GM19035 (cell line): Measurements from ENCODE around the gene GABRQ.
"Not testable (repeated sequence)": the region's sequence is repeated elsewhere in the genome, so short reads cannot be mapped to it uniquely, and the experiment has no call there.

Experiments
- ATAC-seq: cut with Tn5 transposase; IDR thresholded peaks from one replicate; pipeline ENCODE4 v1.9.1; 2021; ENCODE audit not compliant: unreplicated experiment

The GABRQ gene

DNA sequence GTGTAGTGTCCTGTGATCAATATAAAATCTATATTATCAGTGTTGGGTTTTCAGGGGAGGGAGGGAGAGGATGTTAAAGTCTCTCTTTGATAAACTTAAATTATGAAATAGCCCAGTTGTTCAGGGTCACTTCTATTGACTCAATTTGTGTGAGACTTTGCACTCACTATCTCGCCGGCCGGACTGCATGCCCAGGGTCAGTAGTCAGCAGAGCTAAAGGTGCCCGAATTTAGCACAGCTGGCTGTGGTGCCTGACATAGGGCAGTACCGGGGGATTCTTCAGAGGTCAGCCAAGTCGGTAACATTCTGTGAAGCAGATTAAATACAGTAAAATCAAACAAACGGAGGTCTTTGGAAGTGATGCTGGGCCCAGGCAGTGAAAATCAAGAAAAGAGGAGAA, 19.2 kb downstream of the GABRQ start:
- ATAC-seq: no peak

DNA sequence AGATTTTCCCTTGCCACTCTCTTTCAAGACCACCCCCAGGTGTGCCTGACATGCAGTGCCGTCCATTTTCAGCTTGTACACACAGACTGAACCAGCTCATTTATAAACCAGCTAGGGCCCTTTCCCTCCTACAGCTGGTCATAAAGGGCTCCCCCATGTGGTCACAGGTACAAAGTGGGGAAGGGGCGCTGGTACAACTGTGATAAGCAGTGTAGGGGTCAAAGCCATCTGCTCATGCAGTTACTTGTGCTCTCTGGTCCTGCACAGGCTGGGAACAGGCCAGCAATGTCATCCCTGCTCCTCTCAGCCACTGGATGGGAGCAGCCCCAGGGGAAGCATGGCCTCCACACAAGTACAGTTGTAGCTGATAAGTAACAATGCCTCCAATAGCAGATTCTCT, 20.6 kb downstream of the GABRQ start:
- no peak for ATAC-seq

DNA sequence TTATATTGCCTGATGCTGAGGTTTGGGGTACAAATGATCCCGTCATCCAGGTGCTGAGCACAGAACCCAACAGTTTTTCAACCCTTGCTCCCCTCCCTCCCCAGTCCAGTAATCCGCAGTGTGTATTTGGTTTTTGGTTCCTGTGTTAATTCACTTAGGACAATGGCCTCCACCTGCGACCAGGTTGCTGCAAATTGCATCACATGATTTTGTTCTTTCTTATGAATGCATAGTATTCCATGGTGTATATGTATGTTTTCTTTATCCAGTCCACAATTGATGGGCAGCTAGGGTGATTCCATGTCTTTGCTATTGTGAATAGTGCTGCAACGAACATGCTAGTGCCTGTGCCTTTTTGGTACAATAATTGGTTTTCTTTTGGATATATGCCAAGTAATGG, 25.4 kb downstream of the GABRQ start:
- ATAC-seq: no peak

DNA sequence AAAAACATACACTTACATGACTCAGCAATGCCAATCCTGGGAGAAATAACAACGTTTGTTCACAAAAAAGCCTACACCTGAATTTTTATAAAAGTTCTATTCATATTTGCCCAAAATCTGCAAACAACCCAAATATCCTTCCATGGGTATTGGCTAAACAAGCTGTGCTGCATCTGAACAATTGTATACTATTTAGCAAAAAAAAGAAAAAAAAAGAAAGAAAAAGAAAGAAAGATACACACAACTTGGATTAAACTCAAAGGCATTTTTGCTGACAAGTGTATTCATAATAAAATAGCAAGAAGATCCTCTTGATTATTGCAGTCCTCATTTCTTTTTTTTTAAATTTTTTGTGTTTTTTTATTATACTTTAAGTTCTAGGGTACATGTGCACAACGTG, 36.4 kb downstream of the GABRQ start:
- ATAC-seq: no peak

DNA sequence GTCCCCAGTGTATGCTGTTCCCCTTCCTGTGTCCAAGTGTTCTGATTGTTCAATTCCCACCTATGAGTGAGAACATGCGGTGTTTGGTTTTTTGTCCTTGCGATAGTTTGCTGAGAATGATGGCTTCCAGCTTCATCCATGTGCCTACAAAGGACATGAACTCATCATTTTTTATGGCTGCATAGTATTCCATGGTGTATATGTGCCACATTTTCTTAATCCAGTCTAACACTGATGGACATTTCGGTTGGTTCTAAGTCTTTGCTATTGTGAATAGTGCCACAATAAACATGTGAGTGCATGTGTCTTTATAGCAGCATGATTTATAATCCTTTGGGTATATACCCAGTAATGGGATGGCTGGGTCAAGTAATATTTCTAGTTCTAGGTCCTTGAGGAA, 37.0 kb downstream of the GABRQ start:
- not testable (repeated sequence) for ATAC-seq

DNA sequence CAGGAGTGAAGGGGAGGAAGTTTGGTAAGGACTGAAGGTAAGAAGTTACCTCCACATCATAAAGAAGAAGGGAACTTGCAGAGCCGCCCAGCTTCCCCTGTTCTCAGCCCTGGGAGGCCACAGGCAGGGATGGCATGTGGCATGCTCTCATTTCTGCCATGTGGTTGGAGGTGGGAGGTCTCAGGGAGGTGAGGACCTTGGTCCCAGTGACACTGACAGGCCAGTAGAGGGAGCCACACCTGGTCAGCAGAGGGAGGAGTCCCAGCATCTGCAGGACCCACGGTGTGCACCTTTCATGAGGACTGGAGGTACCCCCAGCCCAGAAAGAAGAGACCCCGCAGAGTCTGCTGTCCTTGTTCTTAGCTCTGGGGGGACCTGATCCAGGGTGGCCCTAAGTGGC, 43.3 kb downstream of the GABRQ start:
- peak; percentile 79 for ATAC-seq

DNA sequence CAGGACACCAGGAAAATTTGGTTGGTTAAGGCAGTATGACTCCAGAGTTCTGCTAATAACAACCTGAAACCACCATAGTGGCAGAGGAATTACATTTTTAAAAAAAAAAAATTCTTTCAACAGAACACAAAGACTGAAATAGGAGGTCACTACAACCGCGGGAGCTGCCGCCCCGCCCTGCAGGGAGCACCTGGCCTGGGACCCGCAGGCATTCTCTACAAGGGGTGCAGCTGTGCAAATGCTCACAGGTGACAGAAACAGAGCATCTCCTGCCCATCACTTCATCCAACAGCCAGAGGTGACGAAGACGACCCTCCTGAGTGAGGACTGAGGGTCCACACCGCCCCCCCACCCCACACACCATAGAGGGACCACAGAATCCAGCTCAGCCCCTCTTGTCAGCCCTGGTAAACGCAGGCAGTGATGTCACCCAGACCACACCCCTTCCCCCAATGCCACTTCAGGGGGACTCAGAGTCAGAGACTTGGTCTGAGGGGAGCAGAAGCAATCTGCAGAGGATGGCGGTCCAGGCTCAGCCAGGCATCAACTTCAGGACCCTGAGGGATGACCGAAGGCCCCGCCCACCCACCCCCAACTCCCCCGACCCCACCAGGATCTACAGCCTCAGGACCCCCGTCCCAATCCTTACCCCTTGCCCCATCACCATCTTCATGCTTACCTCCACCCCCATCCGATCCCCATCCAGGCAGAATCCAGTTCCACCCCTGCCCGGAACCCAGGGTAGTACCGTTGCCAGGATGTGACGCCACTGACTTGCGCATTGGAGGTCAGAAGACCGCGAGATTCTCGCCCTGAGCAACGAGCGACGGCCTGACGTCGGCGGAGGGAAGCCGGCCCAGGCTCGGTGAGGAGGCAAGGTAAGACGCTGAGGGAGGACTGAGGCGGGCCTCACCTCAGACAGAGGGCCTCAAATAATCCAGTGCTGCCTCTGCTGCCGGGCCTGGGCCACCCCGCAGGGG, 60.5 kb downstream of the GABRQ start, which contains the start of gene MAGEA3:
TSS of gene MAGEA3 (plus strand) at position 843 of the 980 bp plus-strand sequence. CDS start 2,039 bp downstream, outside the sequence.
- ATAC-seq: not testable (repeated sequence)

DNA sequence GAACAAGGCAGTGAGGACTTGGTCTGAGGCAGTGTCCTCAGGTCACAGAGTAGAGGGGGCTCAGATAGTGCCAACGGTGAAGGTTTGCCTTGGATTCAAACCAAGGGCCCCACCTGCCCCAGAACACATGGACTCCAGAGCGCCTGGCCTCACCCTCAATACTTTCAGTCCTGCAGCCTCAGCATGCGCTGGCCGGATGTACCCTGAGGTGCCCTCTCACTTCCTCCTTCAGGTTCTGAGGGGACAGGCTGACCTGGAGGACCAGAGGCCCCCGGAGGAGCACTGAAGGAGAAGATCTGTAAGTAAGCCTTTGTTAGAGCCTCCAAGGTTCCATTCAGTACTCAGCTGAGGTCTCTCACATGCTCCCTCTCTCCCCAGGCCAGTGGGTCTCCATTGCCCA, 62.7 kb downstream of the GABRQ start:
- ATAC-seq: not testable (repeated sequence)

DNA sequence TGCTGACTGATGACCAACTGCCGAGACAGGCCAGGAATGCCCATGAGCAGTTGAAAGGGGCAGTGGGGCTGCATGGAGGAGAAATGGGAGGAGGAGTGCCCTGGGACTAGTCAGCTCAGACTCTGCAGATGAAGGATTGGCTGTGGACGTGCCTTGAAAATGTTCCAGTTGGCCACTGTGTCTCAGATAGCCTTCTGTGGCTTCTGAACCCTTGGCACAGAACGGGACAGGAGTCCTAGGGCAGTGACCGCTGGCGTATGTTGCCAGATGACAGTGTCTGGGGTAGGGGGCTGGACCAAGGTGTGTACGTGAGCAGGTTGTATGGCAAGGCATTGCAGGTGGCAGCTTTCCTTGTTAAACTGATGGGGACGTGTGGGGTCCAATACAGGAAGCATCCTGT, 68.8 kb downstream of the GABRQ start:
- not testable (repeated sequence) for ATAC-seq
